Measurements from ENCODE around the gene PDE9A. TPM values are rescaled to one million over a fixed set of nuclear protein-coding genes. Genes with fewer than 3 reads are reported as not detected.

Gene PDE9A
- total and polyA plus RNA-seq, 2 donors (not counting 1 experiment from before 2014, with no cell fraction given): 0.34 to 5.8 TPM

DNA sequence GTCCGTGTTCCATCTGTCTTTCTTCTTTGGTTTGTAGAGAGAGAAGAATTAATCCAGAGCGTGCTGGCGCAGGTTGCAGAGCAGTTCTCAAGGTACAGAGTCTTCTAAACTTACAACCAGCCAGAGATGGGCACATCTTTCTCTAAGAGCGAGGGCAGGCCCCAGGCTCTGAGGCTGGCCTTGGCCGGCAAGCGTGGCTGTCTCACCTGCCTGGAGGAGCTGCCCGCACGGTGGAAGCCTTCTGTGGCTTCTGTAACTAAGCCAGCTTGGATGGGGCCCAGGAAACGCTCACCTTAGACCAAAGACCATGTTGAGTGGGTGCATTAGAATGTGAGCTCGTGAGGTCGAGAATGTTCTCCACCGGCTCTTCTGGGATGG lies 78.6 kb downstream of the PDE9A start:
- no peak for ATAC-seq (ENCODE audit: low read depth)
- Mint-ChIP-seq H3K4me1 (no peaks in the 10 kb centered on the region), H3K27ac (no peak overlapping the region), H3K27me3 (peaks cover 11% of the 10 kb centered on the region), H3K4me3 (no peak overlapping the region), H3K9me3 (ENCODE audit: insufficient read depth) (peaks cover 8% of the 10 kb centered on the region)
- intact Hi-C loops (cut with micrococcal nuclease): loop anchor here (10.0 kb wide), 1 partner anchor 83 kb away; no protein-coding TSS in a partner anchor
- Histone ChIP-seq H3K79me2 (ENCODE audit: control insufficient read depth, insufficient read depth, low read length) (no peaks in the 10 kb centered on the region), H3K4me1 (ENCODE audit: control insufficient read depth in 2 of 2, insufficient read depth in 2 of 2, low read length in 2 of 2) (no peaks in the 10 kb centered on the region), H4K20me1 (ENCODE audit: control insufficient read depth, insufficient read depth, low read length, poor library complexity, severe bottlenecking) (no peaks in the 10 kb centered on the region), H3K4me2 (replicated peaks; ENCODE audit: low read depth, low read length, poor library complexity, severe bottlenecking) (no peak overlapping the region), H3K4me3 (ENCODE audit: control extremely low read depth in 1 of 5, extremely low read depth in 1 of 5, insufficient read depth in 1 of 5, low read depth in 2 of 5, low read length in 4 of 5) (no peak overlapping the region), H3K27me3 (replicated peaks in 1 of 4; ENCODE audit: control extremely low read depth in 1 of 4, control insufficient read depth in 3 of 4, insufficient read depth in 4 of 4, low read length in 3 of 4) (no peaks in the 10 kb centered on the region), H3K36me3 (replicated peaks in 1 of 2; ENCODE audit: control extremely low read depth in 1 of 2, control insufficient read depth in 1 of 2, extremely low read depth in 1 of 2, insufficient read depth in 2 of 2, low read length in 1 of 2) (no peaks in the 10 kb centered on the region), H2AFZ (ENCODE audit: insufficient read depth, low read depth, low read length, poor library complexity, severe bottlenecking) (no peak overlapping the region), H3K9ac (ENCODE audit: low read length) (no peak overlapping the region), H3K9me3 (ENCODE audit: control extremely low read depth in 1 of 3, control insufficient read depth in 2 of 3, insufficient read depth in 1 of 3, low read length in 2 of 3) (no peaks in the 10 kb centered on the region), H3K27ac (ENCODE audit: low read length in 2 of 2) (no peak overlapping the region)
- no peak for DNase-seq
- POLR2A ChIA-PET: no interaction called here
- TF ChIP-seq, protein P1, sequence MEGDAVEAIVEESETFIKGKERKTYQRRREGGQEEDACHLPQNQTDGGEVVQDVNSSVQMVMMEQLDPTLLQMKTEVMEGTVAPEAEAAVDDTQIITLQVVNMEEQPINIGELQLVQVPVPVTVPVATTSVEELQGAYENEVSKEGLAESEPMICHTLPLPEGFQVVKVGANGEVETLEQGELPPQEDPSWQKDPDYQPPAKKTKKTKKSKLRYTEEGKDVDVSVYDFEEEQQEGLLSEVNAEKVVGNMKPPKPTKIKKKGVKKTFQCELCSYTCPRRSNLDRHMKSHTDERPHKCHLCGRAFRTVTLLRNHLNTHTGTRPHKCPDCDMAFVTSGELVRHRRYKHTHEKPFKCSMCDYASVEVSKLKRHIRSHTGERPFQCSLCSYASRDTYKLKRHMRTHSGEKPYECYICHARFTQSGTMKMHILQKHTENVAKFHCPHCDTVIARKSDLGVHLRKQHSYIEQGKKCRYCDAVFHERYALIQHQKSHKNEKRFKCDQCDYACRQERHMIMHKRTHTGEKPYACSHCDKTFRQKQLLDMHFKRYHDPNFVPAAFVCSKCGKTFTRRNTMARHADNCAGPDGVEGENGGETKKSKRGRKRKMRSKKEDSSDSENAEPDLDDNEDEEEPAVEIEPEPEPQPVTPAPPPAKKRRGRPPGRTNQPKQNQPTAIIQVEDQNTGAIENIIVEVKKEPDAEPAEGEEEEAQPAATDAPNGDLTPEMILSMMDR (IDR thresholded peaks at IDR 0.05): no peak
- no peak for TF ChIP-seq EZH2 (IDR thresholded peaks at IDR 0.05; ENCODE audit: borderline replicate concordance, insufficient read depth, low read depth, low read length, poor library complexity, severe bottlenecking)
- CTCF ChIA-PET: interaction anchor here (0.7 kb wide), 1 partner anchor 924 kb away, joined by 3 read pairs; no protein-coding TSS in a partner anchor
- 95% methylated on average over 9 of the region's 12 CpGs for WGBS (ENCODE audit: insufficient coverage)

DNA sequence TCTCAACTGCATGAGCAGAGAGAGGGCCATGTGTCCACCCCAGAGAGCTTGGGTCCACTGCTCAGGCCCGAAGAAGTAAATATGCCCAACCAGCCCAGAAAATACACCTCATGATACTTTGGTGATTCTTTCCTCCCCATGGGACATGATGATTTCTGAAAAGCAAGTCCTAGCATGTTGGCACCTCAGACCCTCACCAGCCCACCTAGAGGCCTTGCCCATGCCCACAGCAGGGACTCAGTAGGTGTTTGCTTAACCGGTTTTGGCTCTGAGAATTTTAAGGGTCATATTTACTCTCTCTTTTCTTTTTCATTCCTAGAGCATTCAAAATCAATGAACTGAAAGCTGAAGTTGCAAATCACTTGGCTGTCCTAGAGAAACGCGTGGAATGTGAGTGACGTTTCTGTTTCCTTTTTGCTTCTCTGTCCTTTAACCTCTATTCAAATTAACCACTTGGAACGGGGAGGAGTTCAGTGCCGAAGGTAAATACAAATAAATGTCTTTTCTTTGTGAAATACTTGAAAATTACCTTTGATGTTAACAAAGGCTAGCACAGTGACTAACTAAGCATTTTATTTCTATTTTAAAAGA lies 79.7 kb downstream of the PDE9A start:
- CTCF ChIA-PET: no interaction called here
- Histone ChIP-seq H3K4me3 (ENCODE audit: control extremely low read depth in 1 of 5, extremely low read depth in 1 of 5, insufficient read depth in 1 of 5, low read depth in 2 of 5, low read length in 4 of 5) (no peak overlapping the region), H2AFZ (ENCODE audit: insufficient read depth, low read depth, low read length, poor library complexity, severe bottlenecking) (no peak overlapping the region), H3K9ac (ENCODE audit: low read length) (no peak overlapping the region), H3K79me2 (ENCODE audit: control insufficient read depth, insufficient read depth, low read length) (no peaks in the 10 kb centered on the region), H3K27me3 (replicated peaks in 1 of 4; ENCODE audit: control extremely low read depth in 1 of 4, control insufficient read depth in 3 of 4, insufficient read depth in 4 of 4, low read length in 3 of 4) (no peaks in the 10 kb centered on the region), H3K36me3 (replicated peaks in 1 of 2; ENCODE audit: control extremely low read depth in 1 of 2, control insufficient read depth in 1 of 2, extremely low read depth in 1 of 2, insufficient read depth in 2 of 2, low read length in 1 of 2) (no peaks in the 10 kb centered on the region), H3K4me2 (replicated peaks; ENCODE audit: low read depth, low read length, poor library complexity, severe bottlenecking) (no peak overlapping the region), H3K9me3 (ENCODE audit: control extremely low read depth in 1 of 3, control insufficient read depth in 2 of 3, insufficient read depth in 1 of 3, low read length in 2 of 3) (no peaks in the 10 kb centered on the region), H3K4me1 (ENCODE audit: control insufficient read depth in 2 of 2, insufficient read depth in 2 of 2, low read length in 2 of 2) (peaks cover 3 to 4% of the 10 kb centered on the region in 2 donors), H4K20me1 (ENCODE audit: control insufficient read depth, insufficient read depth, low read length, poor library complexity, severe bottlenecking) (no peaks in the 10 kb centered on the region), H3K27ac (ENCODE audit: low read length in 2 of 2) (no peak overlapping the region)
- Mint-ChIP-seq H3K4me1 (peaks cover 9% of the 10 kb centered on the region), H3K4me3 (no peak overlapping the region), H3K27ac (no peak overlapping the region), H3K27me3 (peaks cover 9% of the 10 kb centered on the region), H3K9me3 (ENCODE audit: insufficient read depth) (peaks cover 8% of the 10 kb centered on the region)
- no peak for ATAC-seq (ENCODE audit: low read depth)
- DNase-seq: no peak
- TF ChIP-seq, protein P1 (IDR thresholded peaks at IDR 0.05): no peak
- no peak for TF ChIP-seq EZH2 (IDR thresholded peaks at IDR 0.05; ENCODE audit: borderline replicate concordance, insufficient read depth, low read depth, low read length, poor library complexity, severe bottlenecking)
- WGBS (ENCODE audit: insufficient coverage): 100% methylated on average over 2 of the region's 7 CpGs
- POLR2A ChIA-PET: no interaction called here
- intact Hi-C loops (cut with micrococcal nuclease): loop anchor here (10.0 kb wide), 1 partner anchor 82 kb away; no protein-coding TSS in a partner anchor
